ACC112 (cell line): Measurements from ENCODE around the gene ADAMTS3.
"Not testable (repeated sequence)": the region's sequence is repeated elsewhere in the genome, so short reads cannot be mapped to it uniquely, and the experiment has no call there.

Experiments used
- H2AFZ ChIP-seq: fragments of 200-600 bp; sonication (generic); one replicate; pipeline ENCODE4 v1.6.0; 2017; ENCODE audit warnings: antibody characterized with exemption, low read length; ENCODE audit not compliant: unreplicated experiment
- H3K27ac ChIP-seq: fragments of 200-600 bp; sonication (generic); 2 replicates; pipeline ENCODE4 v1.5.1; 2014; ENCODE audit warnings: low read depth, mild to moderate bottlenecking, antibody characterized with exemption, low read length, moderate library complexity
- H3K27me3 ChIP-seq: fragments of 200-600 bp; sonication (generic); 2 replicates; pipeline ENCODE4 v1.6.1; 2014; ENCODE audit warnings: mild to moderate bottlenecking, antibody characterized with exemption, low read length, moderate library complexity, mixed read lengths; ENCODE audit not compliant: insufficient read depth
- H3K36me3 ChIP-seq: fragments of 200-600 bp; sonication (generic); 2 replicates; pipeline ENCODE4 v1.6.1; 2016; ENCODE audit warnings: mild to moderate bottlenecking, antibody characterized with exemption, low read length, moderate library complexity, mixed read lengths; ENCODE audit not compliant: insufficient read depth
- H3K4me1 ChIP-seq: fragments of 200-600 bp; sonication (generic); one replicate; pipeline ENCODE4 v1.6.1; 2016; ENCODE audit warnings: low read length, mixed read lengths; ENCODE audit not compliant: insufficient read depth, unreplicated experiment, control insufficient read depth
- H3K4me3 ChIP-seq: fragments of 200-600 bp; sonication (generic); 2 replicates; pipeline ENCODE4 v1.5.1; 2014; ENCODE audit warnings: mild to moderate bottlenecking, low read depth, low read length
- H3K79me2 ChIP-seq: fragments of 200-600 bp; sonication (generic); one replicate; pipeline ENCODE4 v1.6.0; 2016; ENCODE audit warnings: low read length; ENCODE audit not compliant: control insufficient read depth, unreplicated experiment, insufficient read depth

ADAMTS3 gene

GRCh38 chr4:72442147-72442546, 126.9 kb downstream of the ADAMTS3 start:
- Histone ChIP-seq H2AFZ (no peak overlapping the region), H3K27me3 (no peaks in the 10 kb centered on the region), H3K27ac (no peak overlapping the region), H3K36me3 (no peaks in the 10 kb centered on the region), H3K4me3 (no peak overlapping the region), H3K4me1 (peaks cover 3% of the 10 kb centered on the region), H3K79me2 (no peaks in the 10 kb centered on the region)

- no peaks in the 10 kb centered on the region for H3K27me3 ChIP-seq
- no peak overlapping the region for H3K27ac ChIP-seq
- H3K4me1 ChIP-seq = peaks cover 3% of the 10 kb centered on the region
Measured at GRCh38 chr4:72440386-72440785, 128.6 kb downstream of the ADAMTS3 start.

GRCh38 chr4:72432975-72433374, 136.0 kb downstream of the ADAMTS3 start:
- Histone ChIP-seq H3K36me3 (no peaks in the 10 kb centered on the region), H3K4me1 (no peaks in the 10 kb centered on the region), H2AFZ (no peak overlapping the region), H3K27me3 (no peaks in the 10 kb centered on the region), H3K27ac (no peak overlapping the region), H3K4me3 (no peak overlapping the region), H3K79me2 (no peaks in the 10 kb centered on the region)

More at GRCh38 chr4:72440386-72440785, 128.6 kb downstream of the ADAMTS3 start:
- Histone ChIP-seq H3K4me3 (no peak overlapping the region), H3K36me3 (no peaks in the 10 kb centered on the region), H3K79me2 (no peaks in the 10 kb centered on the region), H2AFZ (no peak overlapping the region)

- Histone ChIP-seq H2AFZ (no peak overlapping the region), H3K4me3 (no peak overlapping the region), H3K27ac (no peak overlapping the region), H3K79me2 (no peaks in the 10 kb centered on the region), H3K4me1 (no peaks in the 10 kb centered on the region), H3K36me3 (no peaks in the 10 kb centered on the region), H3K27me3 (no peaks in the 10 kb centered on the region)
Measured at GRCh38 chr4:72432282-72432681, 136.7 kb downstream of the ADAMTS3 start.

GRCh38 chr4:72430988-72431387, 138.0 kb downstream of the ADAMTS3 start:
- Histone ChIP-seq H3K27ac (no peak overlapping the region), H3K4me1 (no peaks in the 10 kb centered on the region), H2AFZ (no peak overlapping the region), H3K4me3 (no peak overlapping the region), H3K27me3 (no peaks in the 10 kb centered on the region), H3K79me2 (no peaks in the 10 kb centered on the region), H3K36me3 (no peaks in the 10 kb centered on the region)

GRCh38 chr4:72430050-72430449, 139.0 kb downstream of the ADAMTS3 start:
- Histone ChIP-seq H3K27ac (no peak overlapping the region), H3K27me3 (no peaks in the 10 kb centered on the region), H3K4me1 (no peaks in the 10 kb centered on the region), H2AFZ (no peak overlapping the region), H3K79me2 (no peaks in the 10 kb centered on the region), H3K36me3 (no peaks in the 10 kb centered on the region), H3K4me3 (no peak overlapping the region)

- H3K79me2 ChIP-seq = no peaks in the 10 kb centered on the region
- H3K27ac ChIP-seq = no peak overlapping the region
- no peak overlapping the region for H2AFZ ChIP-seq
- H3K36me3 ChIP-seq = no peaks in the 10 kb centered on the region
- H3K27me3 ChIP-seq = no peaks in the 10 kb centered on the region
- no peaks in the 10 kb centered on the region for H3K4me1 ChIP-seq
- H3K4me3 ChIP-seq = no peak overlapping the region
Measured at GRCh38 chr4:72429397-72429889, 139.6 kb downstream of the ADAMTS3 start.

GRCh38 chr4:72427057-72427456, 142.0 kb downstream of the ADAMTS3 start:
- Histone ChIP-seq H3K79me2 (no peaks in the 10 kb centered on the region), H3K27ac (no peak overlapping the region), H3K4me1 (no peaks in the 10 kb centered on the region), H3K27me3 (no peaks in the 10 kb centered on the region), H3K4me3 (no peak overlapping the region), H2AFZ (no peak overlapping the region), H3K36me3 (no peaks in the 10 kb centered on the region)

GRCh38 chr4:72425908-72426307, 143.1 kb downstream of the ADAMTS3 start:
- not testable (repeated sequence) for H2AFZ ChIP-seq, H3K4me3 ChIP-seq, H3K27me3 ChIP-seq, H3K4me1 ChIP-seq, H3K79me2 ChIP-seq, H3K36me3 ChIP-seq, H3K27ac ChIP-seq

GRCh38 chr4:72424006-72424405, 145.0 kb downstream of the ADAMTS3 start:
- Histone ChIP-seq H3K27me3 (no peaks in the 10 kb centered on the region), H3K4me1 (no peaks in the 10 kb centered on the region), H3K27ac (no peak overlapping the region), H3K79me2 (no peaks in the 10 kb centered on the region), H3K36me3 (no peaks in the 10 kb centered on the region), H3K4me3 (no peak overlapping the region), H2AFZ (no peak overlapping the region)

- Histone ChIP-seq H2AFZ (no peak overlapping the region), H3K27me3 (no peaks in the 10 kb centered on the region), H3K27ac (no peak overlapping the region), H3K79me2 (no peaks in the 10 kb centered on the region), H3K36me3 (no peaks in the 10 kb centered on the region), H3K4me3 (no peak overlapping the region), H3K4me1 (peaks cover 8% of the 10 kb centered on the region)
Measured at GRCh38 chr4:72422416-72422815, 146.6 kb downstream of the ADAMTS3 start.
